ENCODE data around the gene ZC2HC1C.

DNA sequence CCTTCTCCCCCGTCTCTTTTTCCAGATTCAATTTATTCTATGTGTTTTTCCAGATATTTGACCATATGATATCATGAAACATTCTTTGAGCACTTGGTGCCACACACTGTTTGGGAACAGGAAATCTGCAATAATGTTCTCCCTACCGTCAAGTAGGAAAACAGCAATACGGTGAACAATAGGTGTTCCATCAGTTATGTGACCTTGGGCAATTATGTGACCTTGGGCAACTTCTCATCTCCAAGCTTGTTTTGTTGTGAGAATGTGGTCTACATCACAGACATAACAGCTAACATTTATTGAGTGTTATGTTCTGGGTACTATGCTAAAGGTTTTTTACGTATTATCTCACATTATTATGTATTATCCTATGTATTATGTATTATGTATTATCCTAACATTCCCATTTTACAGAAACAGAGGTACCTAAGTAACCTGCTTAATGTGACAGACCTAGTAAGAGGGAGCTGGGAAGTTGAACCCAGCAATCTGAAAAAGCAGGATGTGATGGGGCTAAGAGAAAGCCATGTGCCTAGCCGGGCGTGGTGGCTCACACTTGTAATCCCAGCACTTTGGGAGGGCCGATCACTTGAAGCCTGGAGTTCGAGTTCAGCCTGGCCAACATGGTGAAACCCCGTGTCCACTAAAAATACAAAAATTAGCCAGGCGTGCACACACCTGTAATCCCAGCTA lies 58.6 kb downstream of the ZC2HC1C start:
- TF ChIP-seq TAF1 (IDR thresholded peaks at IDR 0.05; ENCODE audit: low read depth, low read length) (no peak), POLR2A (IDR thresholded peaks at IDR 0.05; ENCODE audit: low read depth, low read length) (no peak), SPI1 (IDR thresholded peaks at IDR 0.05; ENCODE audit: low read depth, low read length) (no peak), POLR2AphosphoS5 (IDR thresholded peaks at IDR 0.05; ENCODE audit: low read depth, low read length) (no peak), PAX5 (IDR thresholded peaks at IDR 0.05; ENCODE audit: insufficient read depth, low read length, severe bottlenecking) (no peak)

Data from GM12891 (cell line).